ENCODE measurements around the gene KCNQ5.
A peak's percentile ranks its signal among the peaks of the same experiment; 100 is the strongest.

KCNQ5 gene

GRCh38 chr6:73050706-73051105 is 428.8 kb downstream of the KCNQ5 start:
- H4K91ac ChIP-seq (ENCODE audit: low read depth, low read length, poor library complexity), result no peak overlapping the region
- H3K79me1 ChIP-seq (ENCODE audit: low read depth, low read length), result no peaks in the 10 kb centered on the region
- no peak overlapping the region for H3K4me2 ChIP-seq (ENCODE audit: insufficient read depth, low read length, poor library complexity, severe bottlenecking)
- H3K9me3 ChIP-seq (replicated peaks in 1 of 2; ENCODE audit: control insufficient read depth in 2 of 2, insufficient read depth in 1 of 2, low read depth in 1 of 2, low read length in 2 of 2), result no peaks in the 10 kb centered on the region
- no peak overlapping the region for H2BK5ac ChIP-seq (ENCODE audit: low read length)
- H3K9ac ChIP-seq (ENCODE audit: low read depth, low read length, poor library complexity), result no peak overlapping the region
- H2BK15ac ChIP-seq (ENCODE audit: low read length), result no peak overlapping the region
- no peak overlapping the region for H2BK12ac ChIP-seq (ENCODE audit: low read length)
- H4K8ac ChIP-seq (ENCODE audit: low read depth, low read length), result no peak overlapping the region
- H3K18ac ChIP-seq (ENCODE audit: low read length), result no peak overlapping the region
- H3K4ac ChIP-seq (ENCODE audit: low read length), result no peak overlapping the region
- H2AFZ ChIP-seq (ENCODE audit: low read length), result no peak overlapping the region
- no peaks in the 10 kb centered on the region for H3K36me3 ChIP-seq (replicated peaks in 1 of 2; ENCODE audit: control insufficient read depth in 2 of 2, insufficient read depth in 2 of 2, low read length in 2 of 2)
- WGBS, 2 donors (ENCODE audit: extremely low coverage in 2 of 2, insufficient read length in 2 of 2, insufficient replicate concordance in 1 of 2), result no CpG with 5 or more reads among the region's 1 CpG
- no peak overlapping the region for H3K23ac ChIP-seq (ENCODE audit: low read depth, low read length, poor library complexity)
- no peaks in the 10 kb centered on the region for H3K4me1 ChIP-seq (ENCODE audit: control insufficient read depth in 2 of 2, insufficient read depth in 1 of 2, low read depth in 1 of 2, low read length in 2 of 2)
- no peak for DNase-seq (ENCODE audit: low spot score)
- no peak overlapping the region for H3K4me3 ChIP-seq (ENCODE audit: low read length in 2 of 2)
- no peaks in the 10 kb centered on the region for H3K27me3 ChIP-seq (ENCODE audit: control insufficient read depth in 3 of 3, insufficient read depth in 3 of 3, low read depth in 1 of 3, low read length in 3 of 3)
- H2BK120ac ChIP-seq (ENCODE audit: low read depth, low read length), result no peak overlapping the region
- H2AK5ac ChIP-seq (ENCODE audit: low read depth, low read length), result no peak overlapping the region
- H3K14ac ChIP-seq (ENCODE audit: low read length), result no peak overlapping the region
- H3K27ac ChIP-seq (replicated peaks; ENCODE audit: low read length), result no peak overlapping the region

GRCh38 chr6:73051147-73051546 is 429.3 kb downstream of the KCNQ5 start:
- Histone ChIP-seq H3K23ac (ENCODE audit: low read depth, low read length, poor library complexity) (peak overlapping the region; percentile 99), H2BK5ac (ENCODE audit: low read length) (no peak overlapping the region), H2AFZ (ENCODE audit: low read length) (no peak overlapping the region), H2AK5ac (ENCODE audit: low read depth, low read length) (peak overlapping the region; percentile 72), H3K18ac (ENCODE audit: low read length) (peak overlapping the region; percentile 65), H3K79me1 (ENCODE audit: low read depth, low read length) (no peaks in the 10 kb centered on the region), H3K9ac (ENCODE audit: low read depth, low read length, poor library complexity) (peak overlapping the region; percentile 50), H2BK120ac (ENCODE audit: low read depth, low read length) (no peak overlapping the region), H3K9me3 (replicated peaks in 1 of 2; ENCODE audit: control insufficient read depth in 2 of 2, insufficient read depth in 1 of 2, low read depth in 1 of 2, low read length in 2 of 2) (no peaks in the 10 kb centered on the region), H3K4me2 (ENCODE audit: insufficient read depth, low read length, poor library complexity, severe bottlenecking) (no peak overlapping the region), H2BK12ac (ENCODE audit: low read length) (no peak overlapping the region), H2BK15ac (ENCODE audit: low read length) (peak overlapping the region; percentile 30), H3K36me3 (replicated peaks in 1 of 2; ENCODE audit: control insufficient read depth in 2 of 2, insufficient read depth in 2 of 2, low read length in 2 of 2) (no peaks in the 10 kb centered on the region), H3K4me3 (ENCODE audit: low read length in 2 of 2) (no peak overlapping the region), H3K27me3 (ENCODE audit: control insufficient read depth in 3 of 3, insufficient read depth in 3 of 3, low read depth in 1 of 3, low read length in 3 of 3) (no peaks in the 10 kb centered on the region), H4K91ac (ENCODE audit: low read depth, low read length, poor library complexity) (no peak overlapping the region), H3K14ac (ENCODE audit: low read length) (peak overlapping the region; percentile 98), H3K27ac (replicated peaks; ENCODE audit: low read length) (no peak overlapping the region), H4K8ac (ENCODE audit: low read depth, low read length) (peak overlapping the region; percentile 74), H3K4me1 (ENCODE audit: control insufficient read depth in 2 of 2, insufficient read depth in 1 of 2, low read depth in 1 of 2, low read length in 2 of 2) (no peaks in the 10 kb centered on the region), H3K4ac (ENCODE audit: low read length) (no peak overlapping the region)
- DNase-seq (ENCODE audit: low spot score), result no peak
- WGBS, 2 donors (ENCODE audit: extremely low coverage in 2 of 2, insufficient read length in 2 of 2, insufficient replicate concordance in 1 of 2), result no CpG with 5 or more reads among the region's 5 CpGs

GRCh38 chr6:73054958-73055357 is 433.1 kb downstream of the KCNQ5 start:
- Histone ChIP-seq H2BK5ac (ENCODE audit: low read length) (no peak overlapping the region), H3K4me3 (ENCODE audit: low read length in 2 of 2) (peak overlapping the region in 1 of 2 donors; percentile 40), H2BK15ac (ENCODE audit: low read length) (no peak overlapping the region), H3K18ac (ENCODE audit: low read length) (peak overlapping the region; percentile 31), H2BK120ac (ENCODE audit: low read depth, low read length) (no peak overlapping the region), H3K9ac (ENCODE audit: low read depth, low read length, poor library complexity) (no peak overlapping the region), H3K14ac (ENCODE audit: low read length) (no peak overlapping the region), H3K79me1 (ENCODE audit: low read depth, low read length) (no peaks in the 10 kb centered on the region), H4K8ac (ENCODE audit: low read depth, low read length) (no peak overlapping the region), H2AFZ (ENCODE audit: low read length) (no peak overlapping the region), H3K36me3 (replicated peaks in 1 of 2; ENCODE audit: control insufficient read depth in 2 of 2, insufficient read depth in 2 of 2, low read length in 2 of 2) (no peaks in the 10 kb centered on the region), H3K23ac (ENCODE audit: low read depth, low read length, poor library complexity) (no peak overlapping the region), H3K27me3 (ENCODE audit: control insufficient read depth in 3 of 3, insufficient read depth in 3 of 3, low read depth in 1 of 3, low read length in 3 of 3) (no peaks in the 10 kb centered on the region), H3K9me3 (replicated peaks in 1 of 2; ENCODE audit: control insufficient read depth in 2 of 2, insufficient read depth in 1 of 2, low read depth in 1 of 2, low read length in 2 of 2) (no peaks in the 10 kb centered on the region), H3K4me2 (ENCODE audit: insufficient read depth, low read length, poor library complexity, severe bottlenecking) (no peak overlapping the region), H3K4me1 (ENCODE audit: control insufficient read depth in 2 of 2, insufficient read depth in 1 of 2, low read depth in 1 of 2, low read length in 2 of 2) (no peaks in the 10 kb centered on the region), H4K91ac (ENCODE audit: low read depth, low read length, poor library complexity) (no peak overlapping the region), H3K4ac (ENCODE audit: low read length) (no peak overlapping the region), H2BK12ac (ENCODE audit: low read length) (no peak overlapping the region), H2AK5ac (ENCODE audit: low read depth, low read length) (no peak overlapping the region), H3K27ac (replicated peaks; ENCODE audit: low read length) (no peak overlapping the region)
- no CpG with 5 or more reads among the region's 11 CpGs for WGBS, 2 donors (ENCODE audit: extremely low coverage in 2 of 2, insufficient read length in 2 of 2, insufficient replicate concordance in 1 of 2)
- DNase-seq (ENCODE audit: low spot score), result no peak

GRCh38 chr6:73058736-73059135 is 436.9 kb downstream of the KCNQ5 start:
- Histone ChIP-seq H3K14ac (ENCODE audit: low read length) (no peak overlapping the region), H3K36me3 (replicated peaks in 1 of 2; ENCODE audit: control insufficient read depth in 2 of 2, insufficient read depth in 2 of 2, low read length in 2 of 2) (no peaks in the 10 kb centered on the region), H2BK120ac (ENCODE audit: low read depth, low read length) (no peak overlapping the region), H3K4me1 (ENCODE audit: control insufficient read depth in 2 of 2, insufficient read depth in 1 of 2, low read depth in 1 of 2, low read length in 2 of 2) (no peaks in the 10 kb centered on the region), H2BK15ac (ENCODE audit: low read length) (no peak overlapping the region), H3K18ac (ENCODE audit: low read length) (no peak overlapping the region), H3K9ac (ENCODE audit: low read depth, low read length, poor library complexity) (no peak overlapping the region), H3K79me1 (ENCODE audit: low read depth, low read length) (no peaks in the 10 kb centered on the region), H2AFZ (ENCODE audit: low read length) (no peak overlapping the region), H2BK5ac (ENCODE audit: low read length) (no peak overlapping the region), H2AK5ac (ENCODE audit: low read depth, low read length) (no peak overlapping the region), H2BK12ac (ENCODE audit: low read length) (no peak overlapping the region), H4K91ac (ENCODE audit: low read depth, low read length, poor library complexity) (no peak overlapping the region), H3K4ac (ENCODE audit: low read length) (no peak overlapping the region), H4K8ac (ENCODE audit: low read depth, low read length) (no peak overlapping the region), H3K23ac (ENCODE audit: low read depth, low read length, poor library complexity) (no peak overlapping the region), H3K27ac (replicated peaks; ENCODE audit: low read length) (no peak overlapping the region), H3K27me3 (ENCODE audit: control insufficient read depth in 3 of 3, insufficient read depth in 3 of 3, low read depth in 1 of 3, low read length in 3 of 3) (no peaks in the 10 kb centered on the region), H3K9me3 (replicated peaks in 1 of 2; ENCODE audit: control insufficient read depth in 2 of 2, insufficient read depth in 1 of 2, low read depth in 1 of 2, low read length in 2 of 2) (no peaks in the 10 kb centered on the region), H3K4me2 (ENCODE audit: insufficient read depth, low read length, poor library complexity, severe bottlenecking) (no peak overlapping the region), H3K4me3 (ENCODE audit: low read length in 2 of 2) (no peak overlapping the region)
- WGBS, 2 donors (ENCODE audit: extremely low coverage in 2 of 2, insufficient read length in 2 of 2, insufficient replicate concordance in 1 of 2), result no CpG with 5 or more reads among the region's 3 CpGs
- no peak for DNase-seq (ENCODE audit: low spot score)
